Stimulated activated CD8-positive, alpha-beta memory T cell treated with anti-CD3 and anti-CD28 coated beads, Interleukin-4, amount 100 ng/mL, for 4 hours (primary cell): ENCODE results near the gene YOD1.

Source experiments
- DNase-seq, 2 donors: peaks; one replicate each; pipeline ENCODE4 v3.0.0-alpha.2; 2020; ENCODE audit warnings: low read depth in 2 of 2, low spot score in 1 of 2

The YOD1 gene

GRCh38 chr1:207073906-207074820 lies 23.2 kb upstream of the YOD1 start:
- no peak for DNase-seq

DNA sequence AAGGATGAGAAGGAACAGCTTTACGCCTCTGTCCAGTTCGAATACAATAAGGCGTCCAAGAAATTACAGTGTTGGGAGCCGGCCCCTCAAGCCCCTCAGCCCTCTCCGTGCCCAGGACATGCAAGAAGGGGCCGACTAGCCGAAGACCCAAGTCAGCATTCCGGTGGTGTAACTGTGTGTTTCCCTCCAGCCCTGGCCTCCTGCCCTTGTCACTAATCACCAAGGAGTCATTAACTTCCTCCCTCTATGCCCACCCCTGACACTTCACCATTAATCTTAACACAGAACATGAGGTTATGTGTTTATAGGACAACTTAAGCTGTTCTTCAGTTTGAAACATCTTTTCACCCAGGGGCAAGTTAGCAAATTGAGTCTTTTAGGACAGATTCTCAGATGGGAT lies 21.2 kb upstream of the YOD1 start:
- DNase-seq = no peak

GRCh38 chr1:207071426-207071825 lies 20.4 kb upstream of the YOD1 start:
- DNase-seq = no peak

DNA sequence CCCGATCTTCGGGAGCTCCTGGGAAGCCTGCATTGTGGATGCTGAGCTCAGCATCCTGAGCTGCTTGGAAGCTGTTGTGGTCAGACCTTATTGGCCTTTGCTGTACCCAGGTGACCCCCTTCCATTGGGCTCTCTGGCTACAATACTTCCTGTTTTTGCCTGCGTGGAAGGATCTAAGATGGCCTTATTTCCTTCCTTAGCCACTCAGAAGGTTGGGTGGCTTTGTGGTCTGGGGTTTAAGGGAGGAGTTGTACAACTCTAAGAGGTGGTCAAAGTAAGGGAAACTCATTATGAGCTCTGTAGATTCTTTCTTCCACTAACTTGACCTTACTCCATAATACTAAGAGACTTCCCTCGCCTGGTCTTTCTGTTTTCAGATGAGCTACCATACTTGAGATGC lies 19.8 kb upstream of the YOD1 start:
- DNase-seq = no peak

- no peak for DNase-seq
These were observed 19.0 kb upstream of the YOD1 start for GRCh38 chr1:207069858-207070506.

DNA sequence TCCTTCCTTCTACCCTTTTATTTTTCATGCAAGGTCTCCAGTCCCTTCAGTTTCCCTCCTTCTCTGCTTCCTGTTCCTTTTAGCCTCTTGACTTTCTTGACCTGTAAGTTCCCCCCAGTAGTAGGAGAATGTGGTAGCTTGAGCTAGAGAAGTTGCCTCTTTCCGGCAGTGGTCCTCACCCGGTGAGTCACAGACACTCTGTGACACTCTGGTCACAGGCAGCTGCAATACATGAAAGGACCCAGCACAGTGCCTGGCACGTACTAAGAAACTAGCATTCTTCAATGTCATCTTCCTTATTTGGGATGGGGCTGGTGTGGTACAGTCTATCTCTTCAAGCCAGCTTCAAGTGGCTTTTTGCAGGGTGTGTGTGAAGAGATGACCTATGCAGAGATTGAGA lies 18.1 kb upstream of the YOD1 start:
- no peak for DNase-seq

- no peak for DNase-seq
These were observed 16.7 kb upstream of the YOD1 start for GRCh38 chr1:207067665-207068064.

DNA sequence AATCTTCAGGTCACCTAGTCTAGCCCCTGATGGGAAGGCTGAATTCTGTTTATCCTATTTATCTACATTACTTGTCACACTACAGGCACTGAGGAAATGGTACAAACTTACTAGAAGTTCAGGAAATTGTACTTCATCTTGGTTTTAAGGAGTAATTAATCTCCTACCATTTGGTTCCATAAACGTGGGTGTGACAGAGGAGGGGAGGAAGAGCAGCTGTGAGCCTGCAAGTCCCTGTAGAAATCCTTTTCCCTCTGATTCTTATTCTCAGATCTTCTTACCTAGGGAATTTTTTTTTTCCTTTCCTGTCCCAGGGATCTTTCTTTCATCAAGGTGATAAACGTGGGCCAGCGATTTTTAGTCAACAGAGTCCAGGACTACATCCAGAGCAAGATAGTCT lies 16.2 kb upstream of the YOD1 start:
- no peak for DNase-seq

DNA sequence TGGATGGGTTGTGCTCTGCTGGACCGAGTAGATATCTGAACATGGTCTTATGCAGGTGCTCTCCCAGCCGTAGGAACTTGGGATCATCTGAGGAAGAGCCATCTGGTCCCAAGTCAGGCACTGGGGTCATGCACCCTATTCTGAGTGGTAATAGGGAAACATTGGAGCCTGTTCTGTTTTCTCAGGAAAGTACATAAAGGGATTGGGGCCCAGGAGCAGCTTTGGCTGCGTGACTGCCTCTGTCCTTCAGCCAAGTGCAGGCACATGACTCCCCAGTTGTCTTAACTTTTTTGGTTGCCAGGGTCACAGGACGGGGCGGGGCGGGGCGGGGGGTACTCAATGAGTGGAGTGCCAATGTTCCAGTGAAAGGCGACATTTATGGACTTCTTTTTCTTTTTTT lies 13.6 kb upstream of the YOD1 start:
- no peak for DNase-seq

DNA sequence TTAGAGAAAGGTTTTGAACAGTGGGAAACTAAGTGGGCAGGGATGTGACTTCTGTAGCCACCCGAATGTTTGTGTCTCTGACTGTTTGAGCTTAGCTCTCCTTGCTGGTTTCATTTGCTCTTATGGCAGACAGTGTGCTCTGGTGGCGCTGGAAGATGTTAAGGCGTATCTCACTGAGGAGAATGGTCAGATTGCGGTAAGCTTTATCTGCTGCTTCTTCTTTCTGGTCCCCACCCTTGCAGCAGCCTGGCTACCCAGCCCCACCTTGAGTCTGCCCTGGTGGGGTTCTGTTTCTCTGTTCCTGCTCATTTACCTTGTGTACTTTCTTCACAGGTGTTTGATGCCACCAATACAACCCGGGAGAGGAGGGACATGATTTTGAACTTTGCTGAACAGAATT lies 12.0 kb upstream of the YOD1 start:
- DNase-seq = no peak

DNA sequence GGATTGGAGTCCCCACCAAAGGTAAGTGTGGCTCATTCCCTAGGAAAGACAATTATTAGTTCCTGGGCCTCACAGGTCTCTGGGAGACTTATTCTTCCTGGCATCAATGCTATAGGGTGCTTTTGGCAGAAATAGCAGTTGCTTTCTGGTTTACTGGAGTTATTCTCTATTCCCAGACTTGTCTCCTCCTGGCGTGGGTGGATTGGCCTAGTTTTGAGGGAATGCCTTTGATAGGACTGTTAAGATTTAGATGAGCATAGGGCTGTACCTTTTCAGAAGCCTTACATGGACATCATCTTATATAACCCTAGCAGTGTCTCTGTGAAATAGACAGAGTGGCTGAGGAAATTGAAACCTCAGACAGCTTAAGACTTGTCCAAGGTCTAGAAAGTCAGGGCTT lies 11.1 kb upstream of the YOD1 start:
- DNase-seq = no peak

DNA sequence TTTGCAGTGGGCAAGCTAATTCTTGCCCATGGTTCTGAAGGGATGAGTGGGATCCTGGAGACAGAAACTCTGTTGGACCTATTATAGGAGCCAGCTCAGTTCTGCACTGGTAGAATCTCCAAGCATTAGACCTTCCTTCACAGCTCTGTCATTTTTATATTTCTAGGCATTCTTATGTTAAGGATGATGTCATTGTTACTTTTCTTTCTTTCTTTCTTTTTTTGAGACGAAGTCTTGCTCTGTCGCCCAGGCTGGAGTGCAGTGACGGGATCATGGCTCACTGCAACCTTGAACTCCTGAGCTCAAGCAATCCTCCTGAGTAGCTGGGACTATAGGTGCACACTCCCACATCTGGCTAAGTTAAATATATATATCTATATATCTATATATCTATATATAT lies 9.6 kb upstream of the YOD1 start:
- DNase-seq = no peak

DNA sequence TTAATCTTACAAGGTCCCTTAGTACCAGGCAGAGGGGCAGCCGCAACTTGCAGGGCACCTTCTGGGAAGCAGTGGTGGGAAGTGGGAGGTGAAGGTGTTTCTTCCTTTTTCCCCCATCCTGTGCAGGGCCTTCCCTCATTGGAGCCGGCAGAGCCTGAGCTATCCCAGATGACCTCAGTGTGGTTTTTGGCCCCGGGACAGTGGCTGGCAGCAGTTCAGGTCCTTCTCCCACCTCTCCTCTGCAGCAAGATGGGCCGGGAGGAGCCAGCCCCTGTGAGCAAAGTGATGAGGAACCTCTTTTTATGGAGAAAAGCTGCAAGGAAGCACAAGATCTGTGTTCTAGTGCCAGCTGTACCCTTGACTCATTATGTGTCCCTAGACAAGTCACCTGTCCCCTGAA lies 8.9 kb upstream of the YOD1 start:
- DNase-seq = no peak

- DNase-seq = no peak
These were observed 8.2 kb upstream of the YOD1 start for GRCh38 chr1:207058878-207059867.

DNA sequence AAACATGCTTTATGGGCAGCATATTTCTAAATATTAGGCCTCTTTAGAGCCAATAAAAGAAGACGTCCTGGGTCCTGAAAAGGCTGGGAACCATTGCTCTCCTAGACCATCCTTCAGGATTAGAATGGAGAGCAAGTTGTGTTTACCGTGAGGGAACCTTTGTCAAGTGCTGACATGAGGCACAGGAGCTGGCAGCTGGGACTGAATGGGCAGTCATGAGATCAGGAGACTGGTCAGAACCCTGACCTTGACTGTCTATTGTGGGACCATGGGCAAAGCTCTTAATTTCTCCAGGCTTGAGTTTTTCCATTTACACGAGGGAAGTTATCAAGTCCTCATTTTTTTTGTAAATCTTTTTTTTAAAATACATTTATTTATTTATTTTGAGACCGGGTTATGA lies 7.2 kb upstream of the YOD1 start:
- DNase-seq = no peak

DNA sequence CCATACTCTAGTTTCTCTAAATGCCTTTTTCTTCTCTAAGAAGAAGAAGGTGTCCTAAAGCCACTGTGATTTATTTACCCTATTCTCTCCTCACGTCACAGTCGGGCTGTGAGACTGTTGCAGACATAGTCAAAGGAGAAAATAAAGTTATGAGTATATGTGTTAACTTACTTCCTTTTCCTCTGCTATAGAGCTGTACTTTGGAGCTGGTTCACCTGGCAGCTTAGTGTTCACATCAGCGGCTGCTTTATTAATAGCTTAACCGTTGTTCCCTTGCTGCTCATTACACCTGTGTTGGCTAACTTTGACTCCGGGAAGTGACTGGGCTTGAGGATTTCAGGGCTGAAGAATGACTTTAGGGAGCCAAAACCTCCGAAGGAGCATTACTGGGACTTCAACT lies 5.7 kb upstream of the YOD1 start:
- no peak for DNase-seq

DNA sequence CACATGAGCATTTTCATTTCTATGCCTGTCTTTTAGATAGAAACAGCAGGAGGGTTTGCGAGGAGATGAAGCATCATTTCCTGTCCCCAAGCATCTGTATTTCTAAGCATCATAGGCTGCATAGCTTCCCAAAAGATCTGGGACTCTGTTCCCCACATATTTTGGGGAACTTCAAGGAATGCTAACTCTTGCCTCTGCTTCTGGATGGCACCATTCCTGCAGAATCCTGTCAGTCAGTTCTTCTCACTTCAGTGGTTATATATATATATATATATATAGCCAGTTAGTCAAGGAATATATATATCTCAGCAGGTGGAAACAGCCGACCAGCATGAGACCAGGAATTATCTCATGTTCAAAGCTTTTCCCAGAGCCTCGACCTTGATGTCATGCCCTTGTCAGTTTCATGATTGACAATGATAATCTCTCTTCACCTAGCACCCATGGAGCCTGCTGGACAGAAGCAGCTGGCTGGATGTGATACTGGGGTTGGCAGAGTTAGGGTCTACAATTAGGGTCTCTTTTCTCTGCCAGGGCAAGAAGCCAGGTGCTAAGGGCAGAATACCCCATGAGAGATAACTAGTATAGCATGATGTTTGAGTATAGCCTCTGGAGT lies 4.5 kb upstream of the YOD1 start:
- no peak for DNase-seq

DNA sequence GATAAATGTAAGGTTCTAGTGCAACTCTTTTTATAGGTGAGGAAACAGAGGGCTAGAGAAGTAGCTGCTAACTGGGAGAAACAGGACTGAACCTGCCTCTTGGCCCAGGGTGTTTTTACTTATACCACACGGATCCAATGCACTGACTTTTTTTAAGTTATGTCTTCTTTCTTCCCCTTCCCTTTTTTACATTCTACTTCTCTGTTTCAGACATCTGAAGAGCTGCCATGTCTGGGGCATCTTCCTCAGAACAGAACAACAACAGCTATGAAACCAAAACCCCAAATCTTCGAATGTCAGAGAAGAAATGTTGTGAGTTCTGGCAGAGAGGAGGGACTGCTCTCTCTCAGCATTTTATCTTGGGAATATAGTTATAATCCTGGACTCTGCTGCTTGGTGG lies 3.5 kb upstream of the YOD1 start:
- DNase-seq = no peak

DNA sequence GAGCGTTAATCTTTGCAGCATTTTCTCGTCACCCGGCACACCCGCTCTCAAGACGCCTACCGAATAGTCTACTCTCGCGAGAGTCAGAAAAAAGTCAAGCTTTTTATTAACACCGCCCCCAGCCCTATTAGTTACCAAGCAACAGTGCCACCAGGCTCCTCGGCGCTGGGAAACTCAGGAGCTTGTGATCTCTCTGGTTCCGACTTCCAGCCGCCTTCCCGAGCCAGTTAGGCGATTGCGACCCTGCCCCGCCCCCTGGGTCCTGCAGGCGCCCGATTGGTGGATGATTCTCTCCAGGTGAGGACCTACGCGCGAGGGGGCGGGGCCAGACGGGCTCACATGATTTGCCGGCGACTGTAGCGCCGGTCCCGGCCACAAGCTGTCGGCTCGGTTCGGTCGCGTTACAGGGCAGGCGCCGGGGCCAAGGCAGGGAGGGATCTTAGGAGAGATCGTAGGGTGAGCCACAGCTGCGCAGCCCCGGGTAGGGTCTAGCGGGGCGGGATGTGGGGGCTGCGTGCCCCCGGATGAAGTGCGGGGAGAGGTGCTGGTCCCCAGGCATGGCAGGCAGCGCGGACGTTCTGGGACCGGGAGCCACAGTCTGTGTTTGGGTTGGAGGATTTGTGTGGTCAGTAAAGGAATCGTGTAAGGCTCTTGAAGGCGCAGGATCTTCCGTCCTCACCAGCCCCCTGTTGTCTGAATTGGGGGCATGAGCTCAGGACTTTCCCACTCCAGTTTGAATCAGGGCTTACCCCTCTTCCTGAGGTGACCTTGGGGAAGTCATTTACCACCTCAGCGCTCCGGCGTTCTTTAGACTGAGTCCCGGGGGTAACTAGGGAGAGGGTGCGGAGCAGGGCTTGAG lies 2.1 kb upstream of the YOD1 start, which contains the start of gene PFKFB2:
Gene PFKFB2 (plus strand): TSS at position 365 of the 859 bp plus-strand sequence. CDS start 1,443 bp downstream, outside the sequence.
- DNase-seq = peak; percentile 88 to 92
